PC-3 (cell line): ENCODE data around the gene ZMAT3. TPM values are rescaled to one million over a fixed set of nuclear protein-coding genes. Genes with fewer than 3 reads are reported as not detected.
"Not testable (repeated sequence)": the region's sequence is repeated elsewhere in the genome, so short reads cannot be mapped to it uniquely, and the experiment has no call there.

ENCODE experiments used
- ATAC-seq: fragments of 200-7000 bp; cut with Tn5 transposase; 2 replicates; pipeline ENCODE4 v1.9.1; 2020; ENCODE audit warnings: mild to moderate bottlenecking, moderate library complexity
- BruUV-seq: library from RNA; stranded (reverse); fragments of 400-500 nt; replicated peaks from 2 replicates; lab custom pipeline; 2021; lab: Mats Ljungman, UMichigan
- CTCF ChIA-PET: fragments of 300-600 bp; sonication (Branson Sonifier 250); formaldehyde crosslinking; loops from one replicate; lab custom pipeline; 2022; ENCODE audit warnings: antibody characterized with exemption; lab: Charles Lee
- POLR2A ChIA-PET: fragments of 300-600 bp; sonication (Branson Sonifier 250); formaldehyde crosslinking; loops from one replicate; lab custom pipeline; 2022; ENCODE audit warnings: antibody characterized with exemption; ENCODE audit not compliant: unreplicated experiment; lab: Charles Lee
- DNase-seq: peaks from one replicate; pipeline ENCODE4 v3.0.0-alpha.2; 2015
- H2AFZ ChIP-seq: fragments of 300-600 bp; sonication (generic); 2 replicates; pipeline ENCODE4 v1.6.0; 2016; ENCODE audit warnings: antibody characterized with exemption, low read length
- H3F3A ChIP-seq: fragments of 300-600 bp; sonication (generic); one replicate; pipeline ENCODE4 v1.6.0; 2017; ENCODE audit warnings: antibody characterized with exemption, low read length, control low read depth, mild to moderate bottlenecking; ENCODE audit not compliant: unreplicated experiment
- H3K27ac ChIP-seq: fragments of 300-600 bp; sonication (generic); 2 replicates; pipeline ENCODE4 v1.5.1; 2016; ENCODE audit warnings: mild to moderate bottlenecking, low read length
- H3K27me3 ChIP-seq: fragments of 300-600 bp; sonication (generic); 2 replicates; pipeline ENCODE4 v1.6.1; 2016; ENCODE audit warnings: low read length, mixed read lengths
- H3K36me3 ChIP-seq: fragments of 300-600 bp; sonication (generic); 2 replicates; pipeline ENCODE4 v1.6.1; 2016; ENCODE audit warnings: low read depth, mixed run types, low read length, mixed read lengths
- H3K4me1 ChIP-seq: fragments of 300-600 bp; sonication (generic); 2 replicates; pipeline ENCODE4 v1.5.1; 2016; ENCODE audit warnings: low read length; ENCODE audit not compliant: insufficient read depth
- H3K4me2 ChIP-seq: fragments of 300-600 bp; sonication (generic); 2 replicates; pipeline ENCODE4 v1.6.0; 2016; ENCODE audit warnings: low read length
- H3K4me3 ChIP-seq: fragments of 300-600 bp; sonication (generic); 2 replicates; pipeline ENCODE4 v1.5.1; 2016; ENCODE audit warnings: mild to moderate bottlenecking, low read length, mixed read lengths
- H3K79me2 ChIP-seq: fragments of 300-600 bp; sonication (generic); 2 replicates; pipeline ENCODE4 v1.6.1; 2017; ENCODE audit warnings: low read length, mixed read lengths
- H3K9ac ChIP-seq: fragments of 300-600 bp; sonication (generic); 2 replicates; pipeline ENCODE4 v1.6.0; 2016; ENCODE audit warnings: mild to moderate bottlenecking, low read length
- H3K9me2 ChIP-seq: fragments of 300-600 bp; sonication (generic); replicated peaks from 2 replicates; pipeline ENCODE4 v1.6.1; 2016; ENCODE audit warnings: mixed run types, low read length, mixed read lengths
- H3K9me3 ChIP-seq: fragments of 300-600 bp; sonication (generic); 2 replicates; pipeline ENCODE4 v1.6.1; 2016; ENCODE audit warnings: low read length, mixed read lengths
- H4K20me1 ChIP-seq: fragments of 300-600 bp; sonication (generic); 2 replicates; pipeline ENCODE4 v1.6.1; 2016; ENCODE audit warnings: low read length, mixed read lengths
- EZH2 ChIP-seq: fragments of 300-600 bp; sonication (generic); IDR thresholded peaks from one replicate; pipeline ENCODE4 v1.6.1; 2017; ENCODE audit warnings: antibody characterized with exemption, mild to moderate bottlenecking, low read length; ENCODE audit not compliant: unreplicated experiment
- EZH2phosphoT487 ChIP-seq: fragments of 300-600 bp; sonication (generic); IDR thresholded peaks from 2 replicates; pipeline ENCODE4 v1.6.1; 2018; ENCODE audit warnings: mild to moderate bottlenecking, antibody characterized with exemption, low read length, borderline replicate concordance
- intact Hi-C: fragments of 100-400 bp; cut with micrococcal nuclease; formaldehyde crosslinking; loops from 2 replicates; pipeline ENCODE4 v1.9.0; 2023
- total RNA-seq: library from RNA; depleted of rRNA; stranded (reverse); fragments of >200 nt; gene quantifications from 2 replicates; pipeline ENCODE4 v1.2.3, GENCODE V29; 2014
- TF ChIP-seq, protein P1 (sequence below): fragments of 300-600 bp; sonication (generic); conservative IDR thresholded peaks from 2 replicates; pipeline ENCODE4 v1.5.1; 2017; ENCODE audit warnings: antibody characterized with exemption, low read depth, mild to moderate bottlenecking, low read length

ZMAT3 gene
- total RNA-seq, 1 experiment from 2014 or later = 2.0 TPM

DNA sequence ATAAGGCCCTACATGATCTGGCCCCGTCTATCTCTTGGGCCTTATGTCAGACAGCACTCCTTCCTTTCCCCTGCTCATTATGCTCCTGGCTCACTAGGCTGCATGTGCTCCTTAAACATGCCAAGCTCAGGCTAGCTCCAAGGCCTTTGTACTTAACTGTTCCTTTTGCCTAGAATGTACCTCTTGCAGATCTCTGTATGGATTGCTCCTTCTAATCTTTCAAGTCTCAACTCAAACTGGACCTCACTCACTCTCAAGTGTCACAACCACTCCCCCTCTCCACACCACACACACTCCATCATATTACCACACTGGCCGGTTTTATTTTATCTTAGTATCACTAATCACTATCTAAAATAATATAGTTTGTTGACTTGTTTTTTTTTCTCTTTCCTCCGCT, 36.4 kb downstream of the ZMAT3 start:
- CTCF ChIA-PET = no interaction called here

DNA sequence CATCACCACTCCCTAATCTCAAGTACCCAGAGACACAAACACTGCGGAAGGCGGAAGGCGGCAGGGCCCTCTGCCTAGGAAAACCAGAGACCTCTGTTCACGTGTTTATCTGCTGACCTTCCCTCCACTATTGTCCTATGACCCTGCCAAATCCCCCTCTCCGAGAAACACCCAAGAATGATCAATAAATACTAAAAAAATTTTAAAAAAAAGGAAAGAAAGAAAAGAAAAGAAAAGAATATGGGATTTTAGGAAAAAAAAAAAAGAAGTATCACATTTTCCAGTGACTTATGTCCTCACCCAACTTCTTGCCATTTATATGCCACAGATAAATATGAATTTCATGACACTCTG, 38.3 kb downstream of the ZMAT3 start:
- H3F3A ChIP-seq, H3K9ac ChIP-seq, H3K9me3 ChIP-seq, POLR2A ChIA-PET, H3K9me2 ChIP-seq, DNase-seq, H3K4me3 ChIP-seq, H2AFZ ChIP-seq, H3K79me2 ChIP-seq, BruUV-seq, ATAC-seq, H3K4me1 ChIP-seq, intact Hi-C loops, H3K27me3 ChIP-seq, H3K27ac ChIP-seq, H3K36me3 ChIP-seq, CTCF ChIA-PET, H4K20me1 ChIP-seq, H3K4me2 ChIP-seq: not testable (repeated sequence)

More for the DNA sequence above, 36.4 kb downstream of the ZMAT3 start:
- Histone ChIP-seq H3K4me2 (no peak overlapping the region), H3K79me2 (no peaks in the 10 kb centered on the region), H3K4me3 (no peak overlapping the region), H4K20me1 (no peaks in the 10 kb centered on the region), H3K27me3 (no peaks in the 10 kb centered on the region), H3K27ac (no peak overlapping the region), H3K4me1 (no peaks in the 10 kb centered on the region), H3K9ac (no peak overlapping the region), H3K9me2 (no peaks in the 10 kb centered on the region), H3K9me3 (no peaks in the 10 kb centered on the region), H2AFZ (no peak overlapping the region), H3F3A (no peaks in the 10 kb centered on the region), H3K36me3 (no peaks in the 10 kb centered on the region)
- intact Hi-C loops = no loop called here
- POLR2A ChIA-PET = no interaction called here
- TF ChIP-seq EZH2phosphoT487 (no peak), EZH2 (no peak)
- TF ChIP-seq, protein P1, sequence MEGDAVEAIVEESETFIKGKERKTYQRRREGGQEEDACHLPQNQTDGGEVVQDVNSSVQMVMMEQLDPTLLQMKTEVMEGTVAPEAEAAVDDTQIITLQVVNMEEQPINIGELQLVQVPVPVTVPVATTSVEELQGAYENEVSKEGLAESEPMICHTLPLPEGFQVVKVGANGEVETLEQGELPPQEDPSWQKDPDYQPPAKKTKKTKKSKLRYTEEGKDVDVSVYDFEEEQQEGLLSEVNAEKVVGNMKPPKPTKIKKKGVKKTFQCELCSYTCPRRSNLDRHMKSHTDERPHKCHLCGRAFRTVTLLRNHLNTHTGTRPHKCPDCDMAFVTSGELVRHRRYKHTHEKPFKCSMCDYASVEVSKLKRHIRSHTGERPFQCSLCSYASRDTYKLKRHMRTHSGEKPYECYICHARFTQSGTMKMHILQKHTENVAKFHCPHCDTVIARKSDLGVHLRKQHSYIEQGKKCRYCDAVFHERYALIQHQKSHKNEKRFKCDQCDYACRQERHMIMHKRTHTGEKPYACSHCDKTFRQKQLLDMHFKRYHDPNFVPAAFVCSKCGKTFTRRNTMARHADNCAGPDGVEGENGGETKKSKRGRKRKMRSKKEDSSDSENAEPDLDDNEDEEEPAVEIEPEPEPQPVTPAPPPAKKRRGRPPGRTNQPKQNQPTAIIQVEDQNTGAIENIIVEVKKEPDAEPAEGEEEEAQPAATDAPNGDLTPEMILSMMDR = no peak
- DNase-seq (no peak), ATAC-seq (no peak)
- BruUV-seq = no TSS peak

DNA sequence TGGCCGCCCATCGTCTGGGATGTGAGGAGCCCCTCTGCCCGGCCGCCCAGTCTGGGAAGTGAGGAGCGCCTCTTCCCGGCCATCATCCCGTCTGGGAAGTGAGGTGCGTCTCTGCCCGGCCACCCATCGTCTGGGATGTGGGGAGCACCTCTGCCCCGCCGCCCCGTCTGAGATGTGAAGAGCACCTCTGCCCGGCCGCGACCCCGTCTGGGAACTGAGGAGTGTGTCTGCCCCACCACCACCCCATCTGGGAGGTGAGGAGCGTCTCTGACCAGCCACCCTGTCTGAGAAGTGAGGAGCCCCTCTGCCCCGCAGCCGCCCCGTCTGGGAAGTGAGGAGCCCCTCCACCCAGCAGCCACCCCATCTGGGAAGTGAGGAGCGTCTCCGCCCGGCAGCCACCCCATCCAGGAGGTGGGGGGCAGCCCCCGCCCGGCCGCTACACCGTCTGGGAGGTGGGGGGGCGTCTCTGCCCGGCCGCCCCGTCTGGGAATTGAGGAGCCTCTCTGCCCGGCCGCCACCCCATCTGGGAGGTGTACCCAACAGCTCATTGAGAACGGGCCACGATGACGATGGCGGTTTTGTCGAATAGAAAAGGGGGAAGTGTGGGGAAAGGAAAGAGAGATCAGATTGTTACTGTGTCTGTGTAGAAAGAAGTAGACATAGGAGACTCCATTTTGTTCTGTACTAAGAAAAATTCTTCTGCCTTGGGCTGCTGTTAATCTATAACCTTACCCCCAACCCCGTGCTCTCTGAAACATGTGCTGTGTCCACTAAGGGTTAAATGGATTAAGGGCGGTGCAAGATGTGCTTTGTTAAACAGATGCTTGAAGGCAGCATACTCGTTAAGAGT, 38.9 kb downstream of the ZMAT3 start:
- H4K20me1 ChIP-seq, H3K9me3 ChIP-seq, H3K9me2 ChIP-seq, intact Hi-C loops, BruUV-seq, H3F3A ChIP-seq, CTCF ChIA-PET, H3K79me2 ChIP-seq, H3K27me3 ChIP-seq, H3K36me3 ChIP-seq, H3K4me3 ChIP-seq, DNase-seq, H3K4me1 ChIP-seq, H3K27ac ChIP-seq, H3K4me2 ChIP-seq, H3K9ac ChIP-seq, POLR2A ChIA-PET, H2AFZ ChIP-seq, ATAC-seq: not testable (repeated sequence)
